NCI-H1436 (cell line): ENCODE measurements around the gene AP2A1.
A peak's percentile ranks its signal among the peaks of the same experiment; 100 is the strongest.

Experiments
- DNase-seq: peaks from one replicate; lab custom pipeline; 2025; lab: John Stamatoyannopoulos, UW

Gene AP2A1

GRCh38 chr19:49839713-49840112 lies 72.9 kb downstream of the AP2A1 start:
- DNase-seq, result no peak

GRCh38 chr19:49840321-49840720 lies 73.5 kb downstream of the AP2A1 start:
- no peak for DNase-seq

GRCh38 chr19:49840736-49841249 lies 74.0 kb downstream of the AP2A1 start:
- DNase-seq, result no peak

GRCh38 chr19:49843265-49843664 lies 76.5 kb downstream of the AP2A1 start:
- no peak for DNase-seq

DNA sequence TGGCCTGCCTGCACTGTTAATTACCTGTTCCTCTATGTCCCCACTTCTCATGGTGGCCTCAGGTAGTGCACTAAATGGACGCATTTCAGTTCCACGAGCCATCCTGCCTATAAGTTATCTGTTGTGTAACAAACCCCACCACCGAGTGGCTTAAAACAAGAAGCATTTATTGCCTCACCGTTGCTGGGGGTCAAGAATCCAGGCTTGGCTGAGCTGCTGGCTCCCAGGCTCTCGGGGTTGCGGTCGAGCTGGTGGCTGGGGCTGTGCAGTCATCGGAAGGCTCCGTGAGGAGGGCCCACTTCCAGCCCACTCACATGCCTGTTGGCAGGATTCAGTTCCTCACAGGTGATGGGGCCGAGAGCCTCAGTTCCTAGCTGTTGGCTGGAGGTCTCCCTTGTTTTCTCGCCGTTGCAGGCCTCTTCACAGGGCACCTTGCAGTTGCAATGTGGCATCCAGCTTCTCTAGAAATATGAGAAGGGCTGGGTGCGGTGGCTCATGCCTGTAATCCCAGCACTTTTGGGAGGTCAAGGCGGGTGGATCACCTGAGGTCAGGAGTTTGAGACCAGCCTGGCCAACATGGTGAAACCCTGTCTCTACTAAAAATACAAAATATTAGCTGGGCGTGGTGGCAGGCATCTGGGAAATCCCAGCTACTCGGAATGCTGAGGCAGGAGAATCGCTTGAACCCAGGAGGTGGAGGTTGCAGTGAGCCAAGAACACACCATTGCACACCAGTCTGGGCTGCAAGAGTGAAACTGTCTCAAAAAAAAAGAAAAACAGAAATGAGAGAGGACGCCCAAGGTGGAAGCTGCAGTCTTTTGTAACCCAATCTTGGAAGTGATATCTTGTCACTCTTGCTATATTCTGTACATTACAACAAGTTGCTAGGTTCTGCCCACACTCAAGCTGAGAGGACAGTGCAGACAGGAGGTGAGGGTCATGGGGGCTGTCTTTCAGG lies 77.6 kb downstream of the AP2A1 start:
- DNase-seq, result no peak

DNA sequence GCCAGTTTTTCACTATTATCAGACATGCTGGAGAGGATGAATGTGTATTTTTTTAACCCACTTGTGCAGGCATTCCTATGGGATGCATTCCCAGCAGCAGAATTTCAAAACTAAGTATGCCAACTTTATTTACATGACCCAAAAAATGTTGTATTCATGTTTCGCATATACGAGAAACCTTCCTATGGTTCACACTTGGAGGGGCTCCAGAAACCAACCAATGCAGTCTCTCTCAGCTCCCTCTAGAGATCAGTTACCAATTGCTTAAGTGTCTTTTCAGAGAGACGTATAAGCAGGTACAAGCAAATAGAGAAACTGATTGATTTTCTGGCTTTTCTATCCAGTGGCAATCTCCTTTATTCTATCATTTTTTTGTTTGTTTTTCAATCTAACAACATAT lies 78.6 kb downstream of the AP2A1 start:
- no peak for DNase-seq

GRCh38 chr19:49846408-49846807 lies 79.6 kb downstream of the AP2A1 start:
- no peak for DNase-seq

DNA sequence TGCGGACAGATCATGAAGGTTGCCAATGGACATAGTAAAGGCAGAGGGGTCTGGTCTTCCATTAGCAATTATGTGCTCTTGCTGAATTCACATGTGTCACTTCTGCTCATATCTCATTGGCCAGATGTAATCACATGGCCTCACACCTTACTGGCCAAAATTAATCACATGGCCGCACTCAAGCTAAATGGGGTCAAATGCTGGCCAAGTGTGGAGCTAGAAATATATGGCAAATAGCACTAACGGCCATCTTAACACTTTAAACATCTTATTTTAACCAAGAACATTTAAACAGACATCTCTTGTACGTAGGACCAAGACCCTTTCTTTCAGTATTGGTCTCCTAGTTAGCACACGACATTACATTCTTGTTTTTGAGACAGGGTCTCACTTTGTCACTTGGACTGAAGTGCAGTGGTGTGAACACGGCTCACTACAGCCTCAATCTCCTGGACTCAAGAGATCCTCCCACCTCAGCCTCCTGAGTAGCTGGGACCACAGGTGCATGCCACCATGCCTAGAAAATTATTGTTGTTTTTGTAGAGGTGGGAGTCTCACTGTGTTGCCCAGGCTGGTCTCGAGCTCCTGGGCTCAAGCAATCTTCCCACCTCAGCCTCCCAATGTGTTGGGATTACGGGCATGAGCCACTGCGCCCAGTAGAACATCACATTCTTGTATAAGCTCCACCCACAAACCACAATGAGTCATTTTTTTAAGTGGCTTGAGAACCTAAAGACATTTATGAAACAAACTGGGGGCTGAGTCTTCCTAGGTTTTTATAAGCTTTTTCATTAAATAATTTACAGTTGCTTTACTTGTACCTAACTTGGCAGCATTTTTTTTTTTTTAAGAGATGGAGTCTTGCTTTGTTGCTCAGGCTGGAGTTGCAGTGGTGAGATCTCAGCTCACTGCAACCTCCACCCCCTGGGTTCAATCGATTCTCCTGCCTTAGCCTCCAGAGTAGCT lies 81.2 kb downstream of the AP2A1 start:
- no peak for DNase-seq

GRCh38 chr19:49848938-49849337 lies 82.1 kb downstream of the AP2A1 start:
- DNase-seq, result no peak

DNA sequence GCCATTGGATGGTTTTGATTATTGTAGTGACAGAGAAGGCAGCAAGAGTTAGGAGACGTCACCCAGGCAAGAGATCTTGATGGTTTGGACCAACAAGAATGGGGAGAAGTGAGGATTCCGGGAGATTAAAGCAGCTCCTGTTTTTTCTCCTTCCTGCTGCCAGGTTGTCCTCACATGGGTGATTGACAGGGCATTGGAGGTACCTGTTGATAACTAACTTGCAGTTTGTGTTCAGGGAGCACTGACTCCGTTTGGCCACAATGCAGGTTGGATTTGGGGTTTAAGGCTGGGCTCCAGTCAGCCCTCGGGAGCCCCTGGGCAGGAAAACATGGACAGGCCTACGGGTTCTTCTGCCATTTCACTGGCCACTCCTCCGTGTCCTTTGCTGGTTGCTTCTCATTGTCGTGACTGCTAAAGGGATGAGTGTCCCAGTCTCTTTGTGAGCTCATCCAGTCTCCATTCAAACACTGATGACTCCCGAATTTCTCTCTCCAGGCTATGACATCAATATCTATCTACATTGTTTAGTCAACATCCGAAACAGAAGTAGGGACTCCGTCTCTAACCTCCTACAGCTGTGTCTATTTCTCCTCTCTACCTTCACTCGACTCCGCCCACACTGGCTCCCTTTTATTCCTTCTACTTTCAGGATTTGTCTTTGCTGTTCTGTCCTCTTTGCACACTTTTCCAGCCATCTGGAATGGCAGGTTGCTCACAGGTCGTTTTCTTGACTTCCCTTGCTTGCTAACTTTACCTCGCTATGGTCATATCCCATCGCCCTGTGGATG lies 82.8 kb downstream of the AP2A1 start:
- no peak for DNase-seq

- no peak for DNase-seq
Measured at GRCh38 chr19:49850221-49850486, 83.4 kb downstream of the AP2A1 start.

GRCh38 chr19:49850487-49851342 lies 83.9 kb downstream of the AP2A1 start, which contains the start of gene PTOV1:
Gene PTOV1, plus strand, starts transcription at chr19:49851159.
- DNase-seq, result peak; percentile 96

DNA sequence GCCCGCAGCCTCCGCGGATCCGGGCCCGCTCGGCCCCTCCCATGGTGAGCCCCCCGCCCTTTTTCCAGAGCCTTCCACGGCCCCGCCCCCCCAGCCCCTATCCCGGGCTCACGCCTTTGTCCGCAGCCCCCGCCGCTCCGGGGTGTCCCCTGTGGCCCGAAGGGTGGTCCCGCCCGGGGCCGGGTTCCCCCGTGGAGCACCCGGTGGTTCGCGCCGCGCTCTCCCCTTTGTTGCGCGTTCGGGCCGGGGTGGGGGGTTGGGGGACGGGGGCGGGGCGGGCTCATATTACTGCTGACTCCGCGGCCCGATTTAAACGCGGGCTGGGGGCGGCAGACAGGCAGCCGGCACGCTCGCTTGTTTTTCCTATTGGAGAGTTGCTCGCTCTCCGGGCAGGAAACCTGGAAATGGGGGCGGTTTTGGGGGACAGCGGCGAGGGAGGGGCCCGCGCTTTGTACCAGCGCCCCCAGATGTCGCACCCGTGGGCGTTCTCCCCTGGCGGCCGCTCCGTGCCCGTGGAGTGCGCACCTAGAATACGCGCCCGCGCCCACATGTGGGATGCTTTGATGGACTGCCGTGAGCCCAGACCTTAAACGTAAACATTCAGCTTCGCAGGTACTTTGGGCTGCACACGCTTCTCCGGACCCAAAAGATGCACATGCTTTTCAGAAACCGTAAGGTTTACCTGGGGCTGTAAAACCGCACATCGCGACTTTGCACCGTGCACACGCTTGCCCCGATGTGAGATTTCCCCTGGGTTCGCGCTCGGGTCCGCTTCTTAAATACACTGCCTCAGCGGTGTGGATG lies 84.9 kb downstream of the AP2A1 start:
- peak; percentile 66 for DNase-seq

DNA sequence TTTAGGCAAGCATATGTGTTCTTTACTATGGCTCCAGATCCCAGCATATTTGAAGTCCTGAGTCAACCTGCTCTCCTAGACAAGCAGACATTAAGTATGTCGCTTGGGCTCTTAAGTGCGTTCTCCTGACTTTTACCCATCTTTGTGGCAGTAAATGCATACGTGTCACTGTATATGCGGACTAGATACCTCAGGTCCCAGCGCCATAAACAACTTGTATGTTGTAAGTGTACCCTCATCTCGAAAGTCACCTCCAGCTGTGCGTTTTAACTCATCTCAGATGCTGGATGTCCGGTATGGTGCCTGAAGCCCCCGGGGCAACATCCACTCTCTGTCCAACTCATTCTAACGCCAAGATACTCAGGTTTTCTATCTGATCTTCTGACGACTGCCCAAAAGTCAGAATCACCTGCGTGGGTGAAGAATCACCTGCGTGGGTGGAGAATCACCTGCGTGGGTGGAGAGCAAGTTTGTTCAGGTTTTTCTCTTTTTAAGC lies 85.9 kb downstream of the AP2A1 start:
- DNase-seq, result no peak

DNA sequence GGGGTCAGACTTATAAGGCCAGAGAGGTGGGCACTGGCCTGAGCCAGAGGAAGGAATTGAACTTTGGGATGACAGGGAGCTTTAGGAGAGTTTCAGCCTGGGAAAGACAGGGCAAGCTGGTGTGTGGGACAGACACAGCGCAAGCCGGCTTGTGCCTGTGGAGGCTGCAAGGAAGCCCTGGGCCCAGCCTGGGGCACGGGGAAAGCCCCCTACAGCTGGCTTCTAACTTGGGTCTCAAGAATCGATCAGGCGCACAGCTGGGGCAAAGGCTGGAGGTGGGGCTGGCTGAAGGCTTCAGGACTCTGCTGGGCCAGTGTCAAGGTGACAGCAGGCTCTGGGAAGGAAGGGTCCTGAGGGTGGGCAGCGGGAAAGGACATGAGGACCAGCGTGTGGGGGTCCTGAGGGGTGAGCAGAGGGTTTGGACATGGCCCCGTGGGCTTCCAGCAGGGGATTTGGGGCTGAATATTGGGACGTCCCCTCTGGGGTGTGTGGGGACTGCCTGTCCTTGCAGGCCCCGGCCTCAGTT lies 87.1 kb downstream of the AP2A1 start:
- DNase-seq, result no peak

DNA sequence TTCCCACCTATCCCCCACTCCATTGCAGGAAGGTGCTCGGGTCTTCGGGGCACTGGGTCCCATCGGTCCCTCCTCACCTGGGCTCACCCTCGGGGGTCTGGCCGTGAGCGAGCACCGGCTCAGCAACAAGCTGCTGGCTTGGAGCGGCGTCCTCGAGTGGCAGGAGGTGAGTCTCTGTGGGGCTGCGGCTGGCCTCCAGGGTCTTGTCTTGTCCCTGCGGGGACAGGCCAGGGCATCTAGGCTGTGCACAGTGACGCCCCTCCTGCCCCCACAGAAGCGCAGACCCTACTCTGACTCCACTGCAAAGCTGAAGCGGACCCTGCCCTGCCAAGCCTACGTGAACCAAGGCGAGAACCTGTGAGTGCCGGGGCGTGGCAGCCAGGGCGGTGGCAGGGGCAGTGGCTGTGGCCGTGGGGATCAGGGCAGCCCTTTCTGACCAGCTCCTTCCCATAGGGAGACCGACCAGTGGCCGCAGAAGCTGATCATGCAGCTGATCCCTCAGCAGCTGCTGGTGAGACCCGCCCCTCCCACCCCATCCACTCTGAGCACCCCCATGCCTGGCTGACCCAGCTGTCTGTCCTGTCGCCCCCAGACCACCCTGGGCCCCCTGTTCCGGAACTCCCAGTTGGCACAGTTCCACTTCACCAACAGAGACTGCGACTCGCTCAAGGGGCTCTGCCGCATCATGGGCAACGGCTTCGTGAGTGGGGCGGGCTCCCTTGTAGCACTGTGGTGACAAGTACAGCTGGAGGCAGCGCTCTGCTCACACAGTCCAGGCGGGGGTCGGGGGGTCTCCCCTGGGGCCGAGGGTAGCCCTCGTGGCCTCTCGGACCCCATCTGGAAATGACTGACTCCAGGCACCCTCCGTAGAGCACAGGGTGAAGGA lies 87.8 kb downstream of the AP2A1 start:
- no peak for DNase-seq

DNA sequence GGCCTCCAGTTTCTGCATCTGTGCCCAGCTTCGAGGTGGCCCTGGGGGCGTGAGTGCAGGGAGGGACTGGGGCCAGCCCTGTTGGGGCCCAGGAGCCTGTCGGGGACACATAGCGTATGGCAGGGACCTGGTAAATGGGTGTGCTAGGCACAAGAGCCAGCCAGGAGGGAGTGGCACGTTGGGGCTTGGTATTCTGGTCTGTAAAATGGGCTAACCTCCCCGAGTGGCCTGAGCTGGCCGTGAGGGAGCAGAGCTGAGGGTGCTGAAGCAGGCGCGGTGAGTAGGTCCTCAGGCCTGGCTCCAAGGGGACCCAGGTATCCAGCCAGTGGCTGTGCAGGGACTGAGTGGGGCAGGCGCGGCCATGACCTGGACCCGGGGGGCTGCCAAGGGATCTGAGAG lies 88.5 kb downstream of the AP2A1 start:
- DNase-seq, result no peak
